Measurements from ENCODE around the gene RTP2.
A peak's percentile ranks its signal among the peaks of the same experiment; 100 is the strongest.

The RTP2 gene

DNA sequence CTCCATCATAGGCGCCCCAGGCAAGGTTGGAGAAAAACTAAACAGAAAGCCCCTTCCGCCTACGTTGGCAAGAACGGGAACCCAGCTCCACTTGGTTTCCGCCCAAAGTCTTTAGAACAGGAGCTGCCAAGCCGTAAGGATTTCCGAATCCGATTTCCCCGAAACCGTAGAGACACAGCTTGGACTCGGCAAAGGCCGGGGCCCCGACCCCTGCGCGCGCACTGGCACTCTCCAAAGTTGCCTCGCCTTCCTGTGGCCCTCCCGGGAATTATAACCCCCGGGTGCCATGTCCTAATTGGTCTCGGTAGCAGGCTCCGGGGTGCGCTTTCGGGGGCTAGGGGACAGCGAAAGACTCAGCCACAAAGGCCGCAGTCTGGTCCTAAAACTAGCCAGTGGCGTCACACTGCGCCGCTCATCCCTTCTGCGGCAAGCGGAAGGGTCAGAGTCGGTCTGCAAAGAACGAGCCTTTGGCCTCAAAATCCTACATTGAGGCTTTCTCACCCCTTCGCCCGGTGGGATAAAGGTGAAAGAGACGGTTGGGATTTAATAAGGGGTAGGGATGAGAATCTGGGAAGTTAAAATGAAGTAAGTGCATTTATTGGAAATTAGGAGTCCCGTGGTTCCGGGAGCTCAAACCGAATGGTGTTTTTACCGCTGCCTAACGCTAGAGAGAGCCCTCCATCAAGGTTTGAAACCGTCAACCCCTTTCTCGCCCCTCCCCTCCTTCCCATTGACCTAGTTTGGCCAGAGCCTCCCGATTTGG is 36.2 kb upstream of the RTP2 start:
- DNase-seq = peak; percentile 90

DNA sequence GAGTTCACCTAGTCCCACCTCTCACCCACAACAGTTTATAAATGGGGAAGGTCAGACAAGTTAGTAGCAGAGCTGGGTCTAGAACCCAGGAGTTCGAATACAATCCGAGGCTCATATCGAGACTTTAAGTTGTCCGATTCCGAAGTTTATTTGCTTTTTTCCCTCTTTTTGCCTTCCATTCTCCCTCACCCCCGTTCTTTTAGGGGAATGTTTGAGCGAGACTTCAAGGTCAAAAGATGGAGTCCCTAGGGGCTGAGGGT is 35.6 kb upstream of the RTP2 start:
- no peak for DNase-seq

DNA sequence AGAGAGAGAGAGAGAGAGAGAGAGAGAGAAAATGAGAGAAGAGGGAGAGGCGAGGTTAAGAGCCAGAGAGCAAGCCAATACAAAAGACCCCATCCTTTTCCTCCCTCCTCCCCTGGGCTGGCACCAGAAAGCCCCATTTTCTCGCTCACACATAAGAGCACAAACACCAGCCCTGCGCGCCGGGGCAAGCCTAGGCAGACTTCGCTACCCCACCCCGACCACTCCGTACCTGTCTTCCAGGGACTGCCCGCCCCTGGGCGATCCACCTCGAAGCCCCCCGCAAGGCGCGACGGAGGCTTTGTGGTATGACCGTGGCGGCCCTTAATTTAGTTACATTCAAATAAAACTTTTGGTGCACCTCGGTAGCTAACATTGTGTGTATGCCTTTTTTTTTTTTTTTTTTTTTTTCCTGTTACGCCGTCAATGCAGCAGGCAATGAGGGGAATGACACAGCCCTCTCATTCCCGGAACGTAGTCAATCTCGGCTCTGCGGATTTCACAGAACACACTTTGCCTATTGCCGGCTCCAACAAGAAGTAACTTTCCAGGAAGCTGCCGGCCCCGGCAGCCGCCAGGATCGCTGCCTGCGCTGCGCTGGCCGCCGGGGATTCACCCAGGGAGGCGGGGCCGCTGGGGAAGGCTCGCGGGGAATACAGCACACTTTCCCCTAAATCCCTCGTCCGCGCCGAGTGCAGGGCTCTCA is 35.2 kb upstream of the RTP2 start:
- peak; percentile 69 for DNase-seq

- DNase-seq = no peak
Observed at GRCh38 chr3:187737006-187737367, 34.6 kb upstream of the RTP2 start.

GRCh38 chr3:187736418-187736871 is 34.1 kb upstream of the RTP2 start:
- peak; percentile 40 for DNase-seq

DNA sequence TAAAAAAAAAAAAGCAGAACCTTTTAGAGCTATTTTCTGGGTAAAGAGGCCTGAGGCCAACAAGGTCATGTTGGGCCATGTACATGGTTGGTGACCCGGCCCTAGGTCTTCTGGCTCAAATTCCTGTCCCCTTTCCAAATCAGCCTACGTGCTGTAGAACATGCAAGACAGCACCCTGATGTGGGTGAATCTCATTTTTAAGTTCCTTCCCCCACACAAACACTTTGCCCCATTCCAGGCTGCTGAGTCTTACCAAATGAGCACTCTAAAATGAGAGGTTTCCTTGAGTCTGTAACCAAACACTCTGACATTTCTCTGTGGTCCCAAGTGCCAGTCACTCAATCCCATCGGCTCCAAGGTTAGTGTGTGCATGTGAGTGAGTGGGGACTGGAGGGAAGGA is 33.5 kb upstream of the RTP2 start:
- peak; percentile 28 for DNase-seq

- no peak for DNase-seq
Observed at GRCh38 chr3:187735383-187735782, 33.0 kb upstream of the RTP2 start.

GRCh38 chr3:187734841-187735240 is 32.5 kb upstream of the RTP2 start:
- DNase-seq = no peak

- no peak for DNase-seq
Observed at GRCh38 chr3:187733371-187733770, 31.0 kb upstream of the RTP2 start.

GRCh38 chr3:187729598-187729997 is 27.2 kb upstream of the RTP2 start:
- no peak for DNase-seq

DNA sequence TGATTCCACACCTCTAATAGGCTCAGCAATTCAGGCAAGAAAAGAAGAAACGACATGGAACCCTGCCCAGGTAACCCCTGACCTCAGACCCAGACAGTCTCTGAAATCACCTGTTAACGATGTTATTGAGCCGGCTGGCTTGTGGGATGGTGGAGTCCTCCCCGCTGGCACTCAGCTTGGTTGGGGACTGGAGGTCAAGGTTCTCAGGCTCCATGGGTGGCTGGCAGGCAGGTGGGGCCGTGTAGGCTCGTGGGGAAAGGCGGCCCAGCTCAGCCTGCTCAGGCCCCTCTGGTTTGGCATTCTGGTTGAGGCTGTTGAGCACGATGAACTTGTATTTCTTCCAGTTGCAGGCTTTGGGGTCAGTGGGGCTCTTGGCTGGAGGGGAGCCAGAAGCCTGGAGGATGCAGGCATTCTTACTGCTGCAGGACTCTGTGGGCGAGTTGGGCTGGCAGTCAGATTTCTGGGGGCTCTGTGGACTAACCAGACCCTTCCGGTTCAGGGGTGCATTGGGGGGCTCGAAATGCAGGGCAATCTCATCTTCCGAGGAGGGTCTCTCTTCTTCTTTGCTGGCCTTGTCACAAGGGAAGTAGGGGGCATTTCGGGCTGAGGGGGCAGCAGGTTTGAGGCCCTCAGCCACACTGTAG is 26.7 kb upstream of the RTP2 start:
- no peak for DNase-seq

GRCh38 chr3:187728248-187728647 is 25.9 kb upstream of the RTP2 start:
- DNase-seq = no peak

DNA sequence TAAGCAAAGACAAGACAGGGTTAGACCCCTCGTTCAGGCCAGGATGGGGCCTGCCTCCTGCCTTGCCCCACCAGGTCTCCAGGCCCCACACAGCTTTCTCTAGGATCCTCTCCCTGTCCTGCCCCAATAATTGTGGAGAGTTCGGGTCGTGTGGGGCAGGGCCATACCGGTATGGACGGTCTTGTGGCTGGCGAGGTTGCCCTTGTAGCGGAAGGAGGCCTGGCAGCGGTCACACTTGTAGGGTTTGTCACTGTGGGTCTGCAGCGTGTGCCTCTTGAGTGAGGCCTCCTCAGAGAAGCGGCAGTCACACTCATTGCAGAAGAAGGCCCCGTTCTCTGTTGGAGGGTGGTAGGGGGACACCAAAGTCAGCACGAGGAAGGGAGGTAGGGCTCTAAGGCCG is 24.2 kb upstream of the RTP2 start:
- DNase-seq = no peak

DNA sequence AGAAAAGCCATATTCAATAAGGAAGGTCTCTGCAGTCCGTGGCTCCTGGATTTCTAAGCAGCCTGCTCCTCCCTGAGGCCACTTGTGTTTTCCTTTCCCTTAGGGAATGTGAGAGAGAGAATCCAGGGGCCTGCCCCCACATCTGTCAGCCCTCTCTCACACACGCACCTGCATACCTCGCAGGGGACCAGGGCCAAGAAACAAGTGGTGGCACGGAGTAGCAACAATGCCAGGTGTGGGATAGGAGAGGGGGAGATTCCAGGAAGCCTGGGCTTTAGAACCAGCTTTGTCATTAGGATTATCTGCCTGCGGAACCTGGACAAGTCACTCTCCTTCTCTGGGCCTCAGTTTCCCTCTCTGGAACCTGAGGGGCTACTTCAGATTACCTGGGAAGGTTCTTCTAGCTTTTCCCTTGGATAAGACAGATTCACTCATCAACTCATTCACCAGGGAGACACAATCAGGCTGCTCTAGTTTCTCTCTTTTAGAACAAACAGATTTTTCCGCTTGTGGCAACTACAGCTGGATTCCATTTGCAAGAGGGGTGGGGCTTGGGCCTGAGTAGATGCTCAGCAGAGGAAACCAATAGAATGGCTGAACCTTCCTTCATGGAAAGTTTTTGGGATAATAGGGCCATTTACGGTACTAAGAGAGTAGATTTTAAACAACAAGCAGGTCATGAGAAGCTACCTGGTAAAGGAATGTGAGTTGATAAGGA is 23.5 kb upstream of the RTP2 start:
- DNase-seq = peak; percentile 32

GRCh38 chr3:187725224-187725623 is 22.9 kb upstream of the RTP2 start:
- DNase-seq = no peak

DNA sequence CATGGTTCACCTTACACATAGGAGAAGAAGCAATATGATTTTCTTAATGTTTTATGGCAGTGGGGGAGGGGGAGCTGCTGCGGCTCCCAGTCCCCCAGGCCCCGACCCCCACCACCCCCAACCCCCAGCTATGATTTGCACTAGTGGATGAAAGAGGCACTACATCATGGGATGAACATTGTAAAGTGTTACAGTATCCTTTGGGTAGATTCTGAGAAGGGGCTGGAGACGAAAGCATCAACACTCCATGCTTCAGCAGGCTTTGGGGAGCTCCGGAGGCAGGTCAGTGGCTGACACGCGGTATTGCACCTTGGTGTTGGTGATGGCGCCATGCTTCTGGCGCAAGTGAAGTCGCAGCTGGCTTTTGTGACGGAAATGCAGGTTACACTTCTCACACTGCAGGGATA is 19.9 kb upstream of the RTP2 start:
- no peak for DNase-seq

GRCh38 chr3:187721055-187721454 is 18.7 kb upstream of the RTP2 start:
- no peak for DNase-seq

GRCh38 chr3:187720337-187720670 is 17.9 kb upstream of the RTP2 start:
- no peak for DNase-seq

DNA sequence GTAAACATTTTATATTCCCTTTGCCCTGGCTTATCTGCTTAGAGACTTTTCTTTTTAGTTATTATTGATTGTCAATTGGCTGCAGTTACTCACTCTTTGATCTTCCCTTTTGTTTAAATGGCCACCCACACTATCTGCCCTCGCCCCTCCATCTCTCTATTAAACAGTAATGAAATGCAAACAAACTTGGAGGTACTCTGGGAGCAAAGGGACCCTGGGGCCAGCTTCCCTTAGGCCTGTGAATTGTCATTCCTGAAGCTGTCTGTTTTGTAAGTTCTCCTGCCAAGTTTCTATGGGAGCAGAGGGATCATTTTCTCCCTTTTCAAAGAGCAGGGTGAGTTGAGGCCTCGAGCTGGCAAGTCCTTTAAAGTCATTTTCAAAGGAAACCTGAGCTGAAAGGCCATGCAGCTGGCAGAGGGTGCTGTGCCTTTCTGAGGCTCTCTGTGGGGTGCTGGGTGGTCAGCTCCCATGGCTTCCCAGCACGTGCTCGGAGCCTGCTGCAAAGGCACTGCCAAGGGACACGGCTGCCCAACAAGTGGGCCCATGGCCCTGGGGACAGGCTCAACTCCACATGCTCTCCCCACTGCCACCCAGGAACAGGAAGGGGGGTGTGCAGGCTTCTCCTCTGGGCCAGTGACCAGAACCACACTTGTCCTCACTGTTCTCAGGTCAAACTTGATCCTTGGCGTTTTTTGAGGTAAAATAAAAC is 17.4 kb upstream of the RTP2 start:
- no peak for DNase-seq

- no peak for DNase-seq
Observed at GRCh38 chr3:187718802-187719201, 16.4 kb upstream of the RTP2 start.

DNA sequence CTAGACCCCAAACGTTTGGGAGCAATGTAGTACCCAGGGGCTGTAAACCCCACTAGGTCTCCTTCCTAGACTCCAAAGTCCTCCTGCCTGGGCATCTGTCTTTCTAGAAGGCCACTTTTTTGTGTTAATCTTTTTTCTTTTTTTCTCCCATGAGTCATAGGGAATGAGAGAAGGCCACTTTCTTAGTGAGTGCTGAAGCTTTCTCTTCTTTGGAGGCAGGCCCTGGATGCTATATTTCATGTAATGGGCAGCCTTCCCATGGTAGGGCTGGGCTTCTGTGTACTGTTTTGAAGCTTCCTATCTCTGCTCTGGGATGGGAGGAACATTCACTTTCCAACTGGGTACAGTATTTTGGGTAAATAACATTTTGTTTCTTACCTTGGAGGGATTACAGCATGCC is 15.2 kb upstream of the RTP2 start:
- peak; percentile 47 for DNase-seq

DNA sequence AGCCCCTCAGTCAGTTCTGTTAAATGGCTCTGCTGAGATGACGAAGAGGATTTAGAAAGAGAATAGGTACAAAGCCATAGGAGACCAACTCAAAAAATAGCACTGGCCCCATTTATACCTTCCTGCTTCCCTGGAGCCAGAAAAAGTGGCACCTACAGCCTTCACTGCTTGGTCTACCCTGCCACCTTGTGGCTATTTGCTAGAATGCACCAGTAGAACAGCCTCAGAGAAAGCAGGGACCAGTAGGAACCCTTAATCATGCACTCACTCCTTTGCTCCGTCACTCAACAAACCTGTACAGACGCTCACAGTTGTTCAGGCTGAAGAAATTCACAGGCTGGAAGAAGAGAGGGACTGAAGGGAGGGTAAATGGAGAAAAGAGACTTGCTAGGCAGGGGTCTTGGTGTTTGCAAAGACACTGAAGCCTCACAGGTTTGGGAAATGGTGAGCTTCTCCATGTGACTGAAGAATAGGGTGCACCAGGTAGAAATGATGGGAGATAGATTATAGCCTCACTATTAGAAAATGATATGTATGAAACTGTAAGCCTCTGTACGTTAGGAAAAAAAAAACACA is 12.1 kb upstream of the RTP2 start:
- DNase-seq = peak; percentile 66

DNA sequence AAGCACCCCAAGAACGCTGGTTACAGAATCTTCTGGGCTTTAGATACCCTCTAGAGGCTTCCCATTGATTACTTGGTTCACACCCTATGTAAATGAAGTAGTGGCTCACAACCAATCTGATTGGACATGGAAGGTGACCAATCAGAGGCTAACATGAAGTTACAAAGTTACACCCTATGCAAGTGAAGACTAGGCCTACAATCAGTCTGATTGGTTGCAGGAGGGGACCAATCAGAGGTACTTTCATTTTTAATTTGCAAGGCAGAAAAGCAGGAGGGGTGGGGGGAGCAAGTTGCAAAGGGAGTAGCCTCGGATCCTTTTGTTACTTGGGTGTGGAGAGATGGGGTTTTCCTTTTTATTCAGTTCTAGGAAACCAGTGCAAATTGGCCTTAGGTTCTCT is 11.1 kb upstream of the RTP2 start:
- DNase-seq = peak; percentile 42
